ENCODE results near the gene ELOVL4. TPM values are rescaled to one million over a fixed set of nuclear protein-coding genes. Genes with fewer than 3 reads are reported as not detected.
A peak's percentile ranks its signal among the peaks of the same experiment; 100 is the strongest.

ELOVL4 gene
- 0.25 TPM for polyA plus RNA-seq (2012; ENCODE audit: missing spikeins)

DNA sequence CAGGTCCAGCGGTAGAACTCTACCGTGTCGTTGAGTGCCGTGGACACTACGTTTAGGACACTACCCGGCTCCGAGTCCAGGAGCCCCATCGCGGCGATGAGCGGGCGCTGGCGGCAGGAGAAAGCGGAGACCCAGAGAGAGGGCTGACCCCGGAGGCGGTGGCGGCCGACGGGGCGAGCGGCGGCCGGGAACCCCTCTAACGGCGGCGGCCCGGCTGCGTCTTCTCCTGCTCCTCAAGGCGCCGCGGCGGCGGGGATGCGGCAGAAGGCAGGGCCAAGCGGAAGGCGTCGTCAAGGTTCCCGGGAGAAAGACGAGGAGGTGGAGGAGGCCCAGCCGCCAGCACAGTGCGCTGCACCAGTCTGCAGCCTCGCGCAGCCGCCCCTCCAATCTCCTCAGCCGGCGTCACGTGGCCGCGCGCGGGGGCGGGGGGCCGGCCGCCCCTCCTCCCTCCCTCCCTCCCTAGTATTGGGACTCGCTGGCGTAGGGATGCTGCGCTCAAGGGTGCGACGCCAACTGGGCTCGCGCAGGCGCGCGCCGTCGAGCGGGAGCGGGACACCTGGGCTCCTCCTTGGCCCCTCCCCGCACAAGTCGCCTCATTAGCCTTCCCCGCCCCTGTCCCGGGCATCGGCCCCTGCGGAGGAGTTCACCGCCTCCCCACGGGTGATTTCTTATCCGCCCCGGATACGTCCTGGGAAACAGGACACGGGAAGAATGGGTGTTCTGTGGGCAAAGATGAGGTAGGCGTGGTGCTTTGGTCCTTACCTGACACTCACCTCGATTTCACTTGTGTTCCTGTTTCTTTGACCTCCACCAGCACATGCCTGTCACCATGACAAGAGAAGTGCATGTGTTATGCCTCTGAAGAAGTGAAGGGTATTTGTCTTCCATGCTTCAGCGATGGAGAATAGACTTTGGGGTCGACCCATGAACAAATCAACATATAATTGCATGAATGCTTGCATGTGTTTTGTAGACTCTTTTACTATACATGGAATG lies at the start of gene ELOVL4:
Gene ELOVL4 (minus strand): TSS at position 363 of the 996 bp plus-strand sequence. CDS start 274 bp downstream, at position 89.
- DNase-seq (ENCODE audit: insufficient read length), result peak; percentile 20
- TF ChIP-seq POLR2AphosphoS5 (IDR thresholded peaks at IDR 0.05; ENCODE audit: low read depth, low read length), result no peak
- TF ChIP-seq TAF1 (IDR thresholded peaks at IDR 0.05; ENCODE audit: borderline replicate concordance, low read depth, low read length), result no peak
- TF ChIP-seq POLR2A (IDR thresholded peaks at IDR 0.05; ENCODE audit: low read depth, low read length), result no peak
- FAIRE-seq, result peak; percentile 63

DNA sequence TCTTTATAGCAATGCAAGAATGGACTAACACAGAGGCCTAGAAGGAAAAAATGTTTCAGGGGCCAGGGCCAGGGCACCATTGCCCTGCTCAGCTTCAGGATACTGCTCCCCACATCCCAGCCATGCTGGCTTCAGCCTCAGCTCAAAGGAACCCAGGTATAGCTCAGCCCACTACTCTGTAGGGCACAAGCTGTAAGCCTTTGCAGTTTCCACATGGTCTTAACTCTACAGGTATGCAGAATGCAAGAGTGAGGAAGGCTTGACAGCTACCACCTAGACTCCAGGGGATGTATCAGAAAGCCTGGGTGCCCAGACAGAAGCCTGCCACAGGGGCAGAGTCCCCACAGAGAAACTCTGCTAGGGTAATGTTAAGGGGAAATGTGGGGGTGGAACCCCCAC lies 46.6 kb upstream of the ELOVL4 start:
- no peak for FAIRE-seq
- DNase-seq (ENCODE audit: insufficient read length), result no peak
- TF ChIP-seq TAF1 (IDR thresholded peaks at IDR 0.05; ENCODE audit: borderline replicate concordance, low read depth, low read length) (no peak), POLR2A (IDR thresholded peaks at IDR 0.05; ENCODE audit: low read depth, low read length) (no peak), POLR2AphosphoS5 (IDR thresholded peaks at IDR 0.05; ENCODE audit: low read depth, low read length) (no peak)

GRCh38 chr6:79993012-79993910 lies 45.9 kb upstream of the ELOVL4 start:
- FAIRE-seq (no peak), DNase-seq (ENCODE audit: insufficient read length) (no peak)
- TF ChIP-seq POLR2A (IDR thresholded peaks at IDR 0.05; ENCODE audit: low read depth, low read length) (no peak), POLR2AphosphoS5 (IDR thresholded peaks at IDR 0.05; ENCODE audit: low read depth, low read length) (no peak), TAF1 (IDR thresholded peaks at IDR 0.05; ENCODE audit: borderline replicate concordance, low read depth, low read length) (no peak)

- DNase-seq (ENCODE audit: insufficient read length) (no peak), FAIRE-seq (no peak)
- TF ChIP-seq TAF1 (IDR thresholded peaks at IDR 0.05; ENCODE audit: borderline replicate concordance, low read depth, low read length), result no peak
- no peak for TF ChIP-seq POLR2AphosphoS5 (IDR thresholded peaks at IDR 0.05; ENCODE audit: low read depth, low read length)
- TF ChIP-seq POLR2A (IDR thresholded peaks at IDR 0.05; ENCODE audit: low read depth, low read length), result no peak
These were observed 42.3 kb upstream of the ELOVL4 start for GRCh38 chr6:79989641-79990040.

DNA sequence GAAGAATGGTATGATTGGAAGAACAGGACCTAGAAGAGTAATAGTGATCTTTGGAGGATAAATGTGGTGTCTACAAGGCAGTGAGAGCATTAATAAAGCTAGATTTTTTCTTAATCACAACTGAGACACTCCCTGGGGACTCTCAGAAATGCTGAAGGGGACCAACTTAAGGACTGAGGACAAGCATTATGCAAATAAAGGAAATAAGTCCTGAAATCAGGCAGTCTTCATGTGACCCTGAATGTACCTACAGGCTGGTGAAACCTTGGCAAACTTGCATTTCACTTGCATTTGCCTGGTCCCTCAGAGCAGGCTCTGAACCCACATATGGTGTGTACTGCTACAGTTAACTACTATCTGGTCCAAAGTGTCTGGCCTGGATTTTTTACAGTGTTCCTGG lies 37.8 kb upstream of the ELOVL4 start:
- no peak for DNase-seq (ENCODE audit: insufficient read length)
- no peak for TF ChIP-seq TAF1 (IDR thresholded peaks at IDR 0.05; ENCODE audit: borderline replicate concordance, low read depth, low read length)
- no peak for TF ChIP-seq POLR2A (IDR thresholded peaks at IDR 0.05; ENCODE audit: low read depth, low read length)
- TF ChIP-seq POLR2AphosphoS5 (IDR thresholded peaks at IDR 0.05; ENCODE audit: low read depth, low read length), result no peak
- FAIRE-seq, result no peak

- FAIRE-seq (peak; percentile 24), DNase-seq (ENCODE audit: insufficient read length) (no peak)
These were observed 36.9 kb upstream of the ELOVL4 start for GRCh38 chr6:79984261-79984660.

GRCh38 chr6:79981652-79982051 lies 34.3 kb upstream of the ELOVL4 start:
- DNase-seq (ENCODE audit: insufficient read length), result no peak
- no peak for TF ChIP-seq POLR2A (IDR thresholded peaks at IDR 0.05; ENCODE audit: low read depth, low read length)
- TF ChIP-seq TAF1 (IDR thresholded peaks at IDR 0.05; ENCODE audit: borderline replicate concordance, low read depth, low read length), result no peak
- TF ChIP-seq POLR2AphosphoS5 (IDR thresholded peaks at IDR 0.05; ENCODE audit: low read depth, low read length), result no peak
- no peak for FAIRE-seq

More at GRCh38 chr6:79984261-79984660, 36.9 kb upstream of the ELOVL4 start:
- TF ChIP-seq POLR2A (IDR thresholded peaks at IDR 0.05; ENCODE audit: low read depth, low read length) (no peak), TAF1 (IDR thresholded peaks at IDR 0.05; ENCODE audit: borderline replicate concordance, low read depth, low read length) (no peak), POLR2AphosphoS5 (IDR thresholded peaks at IDR 0.05; ENCODE audit: low read depth, low read length) (no peak)

- no peak for FAIRE-seq
- no peak for DNase-seq (ENCODE audit: insufficient read length)
- no peak for TF ChIP-seq POLR2AphosphoS5 (IDR thresholded peaks at IDR 0.05; ENCODE audit: low read depth, low read length)
- TF ChIP-seq POLR2A (IDR thresholded peaks at IDR 0.05; ENCODE audit: low read depth, low read length), result no peak
- no peak for TF ChIP-seq TAF1 (IDR thresholded peaks at IDR 0.05; ENCODE audit: borderline replicate concordance, low read depth, low read length)
These were observed 23.8 kb upstream of the ELOVL4 start for GRCh38 chr6:79971193-79971592.

- no peak for TF ChIP-seq POLR2AphosphoS5 (IDR thresholded peaks at IDR 0.05; ENCODE audit: low read depth, low read length)
- TF ChIP-seq TAF1 (IDR thresholded peaks at IDR 0.05; ENCODE audit: borderline replicate concordance, low read depth, low read length), result no peak
- no peak for TF ChIP-seq POLR2A (IDR thresholded peaks at IDR 0.05; ENCODE audit: low read depth, low read length)
- DNase-seq (ENCODE audit: insufficient read length), result no peak
- FAIRE-seq, result no peak
These were observed 22.4 kb upstream of the ELOVL4 start for GRCh38 chr6:79969784-79970183.

DNA sequence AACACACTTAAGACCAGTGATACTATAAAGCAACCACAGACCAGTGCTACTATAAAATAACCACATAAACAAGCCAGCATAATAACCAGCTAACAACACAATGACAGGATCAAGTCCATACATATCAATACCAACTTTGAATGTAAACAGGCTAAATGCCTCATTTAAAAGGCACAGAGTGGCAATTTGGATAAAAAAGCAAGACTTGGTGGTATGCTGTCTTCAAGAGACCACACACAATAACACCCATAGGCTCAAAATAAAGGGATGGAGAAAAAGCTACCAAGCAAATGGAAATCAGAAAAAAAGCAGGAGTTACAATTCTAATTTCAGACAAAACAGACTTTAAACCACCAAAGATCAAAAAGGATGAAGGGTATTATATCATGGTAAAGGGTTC lies 19.8 kb upstream of the ELOVL4 start:
- TF ChIP-seq POLR2A (IDR thresholded peaks at IDR 0.05; ENCODE audit: low read depth, low read length) (no peak), TAF1 (IDR thresholded peaks at IDR 0.05; ENCODE audit: borderline replicate concordance, low read depth, low read length) (no peak), POLR2AphosphoS5 (IDR thresholded peaks at IDR 0.05; ENCODE audit: low read depth, low read length) (no peak)
- FAIRE-seq (no peak), DNase-seq (ENCODE audit: insufficient read length) (no peak)

DNA sequence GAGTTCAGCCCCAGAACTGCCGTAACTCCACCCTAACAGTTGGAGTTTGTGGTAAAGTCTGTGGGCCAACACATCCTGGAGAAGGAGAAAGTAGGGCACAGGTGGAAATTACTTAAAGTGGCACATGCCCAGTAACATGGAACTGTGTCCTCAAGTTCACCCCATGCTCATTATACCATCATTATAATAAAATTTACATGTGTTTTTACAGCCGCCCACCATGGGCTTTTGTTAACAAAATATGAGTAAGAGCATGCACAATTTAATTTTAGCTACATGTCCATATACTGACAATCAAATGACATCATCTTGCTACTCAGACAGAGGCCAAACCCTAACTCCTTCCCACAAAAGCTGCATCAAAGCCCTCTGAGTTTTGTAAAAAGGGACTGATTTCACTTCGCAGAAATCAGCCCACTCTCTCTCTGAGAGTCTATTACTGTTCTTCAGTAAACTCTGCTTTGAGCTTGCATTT lies 17.3 kb upstream of the ELOVL4 start:
- no peak for FAIRE-seq
- no peak for DNase-seq (ENCODE audit: insufficient read length)
- TF ChIP-seq TAF1 (IDR thresholded peaks at IDR 0.05; ENCODE audit: borderline replicate concordance, low read depth, low read length) (no peak), POLR2AphosphoS5 (IDR thresholded peaks at IDR 0.05; ENCODE audit: low read depth, low read length) (no peak), POLR2A (IDR thresholded peaks at IDR 0.05; ENCODE audit: low read depth, low read length) (no peak)

Measured in GM12892 (cell line).